ENCODE data around the gene GMEB2. TPM values are rescaled to one million over a fixed set of nuclear protein-coding genes. Genes with fewer than 3 reads are reported as not detected.

Gene GMEB2
- total and polyA plus RNA-seq, 10 of the 15 experiments (the other 5 are each of a cell fraction or from before 2014, with no cell fraction given) = 0.08 to 15.1 (median 6.9) TPM

GRCh38 chr20:63552481-63553249 lies 74.2 kb downstream of the GMEB2 start (continued):
- no peak for TF ChIP-seq REST (IDR thresholded peaks at IDR 0.05; ENCODE audit: low read depth, low read length)
- no peak for TF ChIP-seq NR2C2 (IDR thresholded peaks at IDR 0.05; ENCODE audit: borderline replicate concordance, control insufficient read depth, insufficient read length, low read depth)
- no peak for TF ChIP-seq SUPT20H (IDR thresholded peaks at IDR 0.05; ENCODE audit: borderline replicate concordance, control insufficient read depth, low read depth, low read length)
- TF ChIP-seq PKNOX1 (IDR thresholded peaks at IDR 0.05) = no peak
- TF ChIP-seq IRF5 (IDR thresholded peaks at IDR 0.05; ENCODE audit: borderline replicate concordance) = no peak
- no peak for TF ChIP-seq BCLAF1 (IDR thresholded peaks at IDR 0.05)
- TF ChIP-seq USF1 (IDR thresholded peaks at IDR 0.05; ENCODE audit: borderline replicate concordance, extremely low read length, insufficient read depth, low read depth, low read length) = no peak
- TF ChIP-seq EGR1 (IDR thresholded peaks at IDR 0.05; ENCODE audit: borderline replicate concordance in 1 of 2, low read depth in 2 of 2, low read length in 2 of 2) = peak in 1 of 2 experiments; percentile 83; a peak in 2 of 3 replicates
- TF ChIP-seq RB1 (IDR thresholded peaks at IDR 0.05; ENCODE audit: borderline replicate concordance) = no peak
- no peak for TF ChIP-seq CHD1 (IDR thresholded peaks at IDR 0.05; ENCODE audit: low read depth, low read length)
- TF ChIP-seq ZNF384 (IDR thresholded peaks at IDR 0.05; ENCODE audit: borderline replicate concordance, low read depth, low read length) = peak; percentile 58; the same call in 1 of the 2 replicates
- no peak for TF ChIP-seq RCOR1 (conservative IDR thresholded peaks at IDR 0.05; ENCODE audit: low read depth, low read length)
- no peak for TF ChIP-seq ZBTB4 (CRISPR knock-in tag; IDR thresholded peaks at IDR 0.05)
- no peak for TF ChIP-seq JUNB (IDR thresholded peaks at IDR 0.05)
